HG02840 (cell line): Measurements from ENCODE around the gene RTN4RL1.

ENCODE experiments used
- ATAC-seq: cut with Tn5 transposase; IDR thresholded peaks from one replicate; pipeline ENCODE4 v1.9.1; 2021; ENCODE audit warnings: mild to moderate bottlenecking, moderate library complexity, moderate number of reproducible peaks; ENCODE audit not compliant: unreplicated experiment, low FRiP score

RTN4RL1 gene

GRCh38 chr17:2011411-2012371 lies 13.4 kb downstream of the RTN4RL1 start:
- no peak for ATAC-seq

GRCh38 chr17:2009737-2010136 lies 15.4 kb downstream of the RTN4RL1 start:
- no peak for ATAC-seq

DNA sequence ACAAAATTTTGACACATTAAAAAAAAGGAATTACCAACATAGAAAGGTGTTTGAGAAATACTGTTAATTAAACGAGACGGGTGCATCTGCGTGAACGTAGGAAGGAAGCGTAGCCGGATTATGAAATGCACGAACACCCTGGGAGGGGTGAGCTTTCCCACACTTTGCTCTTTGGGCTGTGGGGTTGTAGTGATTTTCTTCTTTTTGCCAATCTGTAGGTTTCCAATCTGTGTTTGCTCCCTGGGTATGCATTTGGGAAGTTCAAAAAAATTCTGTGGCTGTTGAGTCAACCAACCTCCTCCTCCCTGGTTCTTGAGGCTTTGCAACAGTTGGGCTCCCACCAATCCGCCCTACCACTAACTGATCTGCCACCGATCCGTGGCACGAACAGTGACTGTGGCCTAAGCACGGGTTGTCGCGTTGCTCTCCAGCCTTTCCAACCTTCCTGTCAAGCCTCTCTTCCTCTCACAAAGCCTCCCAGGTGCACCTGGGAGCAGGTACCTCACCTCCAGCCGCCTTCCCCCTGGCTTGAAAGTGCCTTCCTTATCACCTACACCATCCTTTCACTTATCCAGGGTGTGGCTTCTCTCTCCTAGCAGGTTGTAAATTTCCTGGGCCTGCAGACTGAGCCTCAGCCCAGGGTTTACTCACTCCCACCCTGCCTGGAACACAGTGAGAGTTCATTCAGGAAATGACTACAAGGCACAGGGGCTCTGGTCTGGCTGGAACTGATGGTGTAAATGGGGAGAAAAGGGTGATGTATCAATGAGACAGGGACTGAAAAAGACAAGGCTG lies 16.6 kb downstream of the RTN4RL1 start:
- ATAC-seq: no peak

DNA sequence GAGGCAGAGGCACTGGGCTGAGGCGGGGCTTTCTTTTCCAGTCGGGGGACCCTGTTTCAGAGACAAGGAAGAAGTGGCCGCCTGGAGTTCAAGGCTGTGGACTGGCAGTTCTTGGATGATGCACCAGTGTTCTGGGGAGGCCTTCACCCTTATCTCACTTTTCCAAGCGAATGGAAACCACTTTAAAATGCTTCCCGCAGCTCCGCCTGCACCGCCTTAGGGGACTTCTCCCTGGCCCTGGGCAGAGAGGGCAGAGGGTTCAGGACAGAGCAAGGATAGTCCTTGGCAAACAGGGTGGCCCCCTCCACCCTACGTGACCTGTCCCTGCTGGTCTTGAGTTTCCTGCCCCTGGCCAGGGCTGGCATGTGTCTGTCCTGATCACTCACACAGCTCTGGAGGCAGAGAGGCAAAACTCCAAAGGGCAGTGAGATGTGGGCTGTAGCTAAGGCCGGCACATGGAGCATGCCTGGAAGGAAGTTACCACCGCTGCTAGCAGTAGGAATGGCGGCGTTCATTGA lies 20.6 kb downstream of the RTN4RL1 start:
- no peak for ATAC-seq

GRCh38 chr17:2003525-2003924 lies 21.6 kb downstream of the RTN4RL1 start:
- ATAC-seq: no peak

DNA sequence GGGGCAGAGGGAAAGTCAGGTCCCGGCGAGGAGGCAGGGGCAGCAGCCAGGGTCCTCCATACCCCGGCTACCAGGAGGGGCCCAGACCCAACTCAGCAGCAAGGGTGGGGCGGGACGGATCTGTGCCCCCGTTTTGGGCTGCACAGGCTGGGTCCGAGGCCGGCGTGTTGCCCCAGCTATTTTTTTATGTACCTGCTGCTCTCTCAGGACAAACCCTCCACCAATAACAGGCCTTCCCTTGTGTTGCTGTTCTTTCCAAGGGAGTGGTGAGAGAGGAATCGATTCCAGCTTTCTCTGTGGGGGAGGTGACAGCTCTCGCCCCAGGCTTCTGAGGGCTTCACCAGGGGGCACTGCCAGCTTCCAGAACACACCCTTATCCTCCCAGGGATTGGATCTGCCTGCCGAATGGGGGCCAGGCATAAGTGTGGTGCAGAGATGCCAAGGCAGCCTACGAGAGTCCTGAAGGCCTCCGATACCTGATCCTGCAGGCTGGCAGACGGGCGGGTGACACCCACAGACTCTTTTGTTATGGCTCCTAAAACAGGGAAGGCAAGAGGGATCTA lies 22.3 kb downstream of the RTN4RL1 start:
- no peak for ATAC-seq

GRCh38 chr17:1999557-2000251 lies 25.4 kb downstream of the RTN4RL1 start:
- ATAC-seq: no peak

DNA sequence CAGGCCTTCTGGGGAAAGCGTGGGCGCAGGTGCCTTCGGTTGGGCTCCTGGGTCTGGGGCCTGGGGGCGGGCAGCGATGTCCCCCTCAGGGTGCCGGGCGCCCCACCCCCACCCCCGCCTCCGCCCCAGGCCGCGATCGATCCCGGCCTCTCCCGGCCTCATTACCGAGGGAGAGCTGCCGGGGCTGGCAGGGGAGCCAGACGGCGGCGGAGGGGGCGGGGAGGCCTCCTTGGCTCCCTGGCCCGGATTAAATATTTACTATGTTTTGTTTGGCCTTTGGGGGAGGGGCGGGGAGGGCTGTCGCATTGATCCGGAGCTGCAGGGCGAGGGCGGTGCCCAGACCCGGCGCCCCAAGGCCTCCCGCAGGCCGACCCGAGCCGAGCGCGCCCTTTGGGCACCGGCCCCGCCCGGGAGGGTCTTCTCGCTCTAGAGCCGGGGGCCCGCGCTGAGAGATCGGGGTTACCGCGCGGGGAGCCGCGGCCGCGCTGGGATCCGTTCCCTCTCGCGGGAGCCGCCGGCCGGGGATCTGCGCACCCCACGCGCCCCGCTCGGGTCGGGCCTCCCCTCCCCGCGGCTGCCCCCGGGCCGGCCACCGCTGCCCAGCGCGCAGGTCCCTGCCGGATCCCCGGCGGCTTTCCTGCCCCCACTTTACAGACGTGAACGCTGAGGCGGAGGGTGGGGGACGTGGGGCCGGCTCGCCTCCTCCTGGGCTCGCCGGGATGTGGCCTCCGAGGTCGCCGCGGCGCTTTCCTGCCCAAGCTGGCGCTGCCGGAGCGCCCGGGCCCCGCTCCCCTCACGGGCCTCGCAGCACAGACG lies 27.0 kb downstream of the RTN4RL1 start:
- no peak for ATAC-seq

GRCh38 chr17:1997289-1997926 lies 27.7 kb downstream of the RTN4RL1 start:
- ATAC-seq: no peak

- ATAC-seq: no peak
These were observed 28.3 kb downstream of the RTN4RL1 start for GRCh38 chr17:1996800-1997288.

- no peak for ATAC-seq
These were observed 29.0 kb downstream of the RTN4RL1 start for GRCh38 chr17:1995907-1996799.

DNA sequence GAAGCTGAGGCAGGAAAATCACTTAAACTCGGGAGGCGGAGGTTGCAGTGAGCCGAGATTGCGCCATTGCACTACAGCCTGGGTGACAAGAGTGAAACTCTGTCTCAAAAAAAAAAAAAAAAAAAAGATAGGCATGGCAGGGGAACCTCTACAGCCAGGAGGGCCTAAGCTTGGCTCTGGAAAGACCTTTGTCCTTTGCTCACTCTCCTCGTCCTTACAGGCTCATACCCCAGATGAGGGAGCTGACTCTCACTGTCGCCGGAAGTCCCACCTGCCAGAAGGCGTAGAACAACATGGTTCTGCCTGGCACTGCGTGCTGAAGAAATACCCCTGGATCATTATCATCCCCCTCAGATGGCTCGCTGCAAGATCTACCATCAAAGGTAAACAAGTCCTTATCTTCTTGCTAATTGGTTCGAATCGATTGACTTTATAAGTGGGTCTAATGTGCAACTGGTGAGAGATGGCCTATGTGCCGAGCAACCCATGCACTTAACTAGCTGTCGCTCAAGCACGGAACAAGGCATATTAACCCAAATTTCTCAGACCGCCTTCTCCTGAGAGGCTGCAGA lies 29.7 kb downstream of the RTN4RL1 start:
- ATAC-seq: no peak

GRCh38 chr17:1994707-1995106 lies 30.4 kb downstream of the RTN4RL1 start:
- ATAC-seq: no peak

DNA sequence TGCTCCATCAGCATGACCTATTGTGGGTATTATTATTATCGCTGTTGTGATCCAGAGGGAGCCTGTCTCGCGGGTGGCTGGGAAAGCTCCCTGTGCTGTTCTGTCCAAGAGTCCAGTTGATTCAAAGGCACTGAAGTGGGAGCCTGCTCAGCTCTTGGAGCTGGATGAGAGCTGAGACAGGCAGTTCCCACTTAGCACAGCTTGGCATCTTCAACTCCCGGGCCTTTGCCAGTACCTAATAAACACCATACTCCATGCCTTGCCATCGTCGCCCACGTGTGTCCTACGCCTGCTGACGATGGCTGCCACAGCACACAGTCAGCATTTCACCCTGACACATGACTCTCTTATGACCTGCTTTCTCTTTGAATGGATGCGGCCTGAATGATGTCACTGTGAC lies 32.6 kb downstream of the RTN4RL1 start:
- ATAC-seq: no peak

DNA sequence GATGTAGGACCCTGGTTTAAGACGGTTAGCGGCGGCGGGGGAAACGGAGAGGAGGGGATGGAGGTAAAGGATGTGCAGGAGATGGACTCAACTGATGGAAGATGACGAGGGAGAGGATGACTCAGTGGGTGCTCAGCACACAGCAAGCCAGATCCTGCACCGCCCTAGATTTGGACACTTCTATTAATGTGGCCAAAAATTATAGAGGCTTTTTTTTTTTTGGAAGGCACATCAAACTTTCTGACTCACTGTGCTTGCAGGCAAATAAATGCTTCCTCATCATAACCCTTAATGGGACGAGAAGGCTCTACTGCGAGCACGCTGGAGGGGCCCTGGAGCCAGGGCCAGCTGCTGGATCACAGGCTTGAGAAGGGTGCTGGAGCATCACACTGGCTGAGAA lies 36.0 kb downstream of the RTN4RL1 start:
- no peak for ATAC-seq

DNA sequence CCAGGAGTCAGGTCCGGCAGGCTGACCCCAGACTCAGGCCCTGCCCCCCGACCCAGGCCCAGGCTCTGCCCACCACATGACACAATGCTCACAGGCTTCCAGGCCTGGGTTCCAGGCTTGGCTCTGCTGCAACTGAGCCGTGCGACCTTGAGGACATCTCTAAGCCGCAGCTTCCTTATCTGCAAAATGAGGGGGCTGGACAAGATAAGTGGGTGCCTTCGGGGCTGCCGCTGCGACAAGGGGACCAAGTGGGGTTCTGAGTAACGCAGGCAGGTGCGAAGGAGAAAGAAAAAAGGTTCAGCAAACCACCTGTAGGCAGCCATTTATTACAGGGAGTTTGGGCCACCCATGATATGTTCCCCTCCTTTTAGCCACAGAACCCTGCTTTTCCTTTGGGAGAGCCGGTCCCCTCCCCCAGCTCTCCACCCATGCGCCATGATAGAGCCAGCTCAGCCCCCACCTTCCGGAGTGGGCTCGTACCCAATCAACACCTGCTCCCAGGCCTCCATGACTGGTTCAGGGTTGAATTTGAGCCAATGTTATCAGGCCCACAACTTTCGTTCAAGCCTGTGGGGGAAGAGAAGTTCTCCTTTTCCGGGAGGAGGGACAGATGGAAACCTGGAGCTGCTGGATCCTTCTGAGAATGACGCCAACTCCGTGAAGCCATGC lies 38.2 kb downstream of the RTN4RL1 start:
- no peak for ATAC-seq

DNA sequence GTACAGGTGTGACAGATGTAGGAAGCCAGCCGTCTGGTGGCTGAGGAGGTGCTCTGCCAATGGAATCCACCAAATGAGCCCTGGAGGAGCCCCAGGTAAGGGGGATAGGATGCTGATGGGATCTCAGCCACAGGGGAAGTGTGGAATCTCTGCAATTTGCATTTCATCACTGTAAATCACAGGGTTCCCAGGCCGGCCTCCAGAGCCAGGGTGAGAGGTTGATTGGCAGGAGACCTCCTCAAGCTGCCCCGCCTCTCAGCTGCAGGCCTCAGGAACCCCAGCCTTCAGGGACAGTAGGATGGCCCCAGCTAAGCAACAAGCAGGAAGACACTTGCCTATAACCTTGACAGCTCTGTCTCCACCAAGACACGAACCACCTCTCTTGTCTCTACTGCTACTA lies 39.4 kb downstream of the RTN4RL1 start:
- no peak for ATAC-seq
